Effector memory CD4-positive, alpha-beta T cell (primary cell): Measurements from ENCODE around the gene HBE1.

Experiments used
- DNase-seq, 3 donors: peaks; one replicate each; pipeline ENCODE4 v3.0.0-alpha.2; 2020
- H3K27ac ChIP-seq: 2 replicates; pipeline ENCODE4 v1.7.0; 2013; ENCODE audit warnings: mild to moderate bottlenecking, low read length, moderate library complexity; ENCODE audit not compliant: insufficient read depth, poor library complexity, severe bottlenecking
- H3K27me3 ChIP-seq: replicated peaks from 2 replicates; pipeline ENCODE4 v1.7.0; 2013; ENCODE audit warnings: mild to moderate bottlenecking, low read length; ENCODE audit not compliant: insufficient read depth, control insufficient read depth, poor library complexity, severe bottlenecking
- H3K36me3 ChIP-seq: 2 replicates; pipeline ENCODE4 v1.7.0; 2013; ENCODE audit warnings: mild to moderate bottlenecking, low read length, moderate library complexity; ENCODE audit not compliant: control insufficient read depth, insufficient read depth
- H3K4me1 ChIP-seq: 2 replicates; pipeline ENCODE4 v1.7.0; 2013; ENCODE audit warnings: low read length, mild to moderate bottlenecking; ENCODE audit not compliant: control insufficient read depth, insufficient read depth, poor library complexity, severe bottlenecking
- H3K4me3 ChIP-seq: 2 replicates; pipeline ENCODE4 v1.7.0; 2013; ENCODE audit warnings: low read length, low read depth, mild to moderate bottlenecking; ENCODE audit not compliant: insufficient read depth, poor library complexity, severe bottlenecking
- H3K9me3 ChIP-seq: 2 replicates; pipeline ENCODE4 v1.7.0; 2013; ENCODE audit warnings: mild to moderate bottlenecking, low read length, moderate library complexity; ENCODE audit not compliant: control insufficient read depth

The HBE1 gene

DNA sequence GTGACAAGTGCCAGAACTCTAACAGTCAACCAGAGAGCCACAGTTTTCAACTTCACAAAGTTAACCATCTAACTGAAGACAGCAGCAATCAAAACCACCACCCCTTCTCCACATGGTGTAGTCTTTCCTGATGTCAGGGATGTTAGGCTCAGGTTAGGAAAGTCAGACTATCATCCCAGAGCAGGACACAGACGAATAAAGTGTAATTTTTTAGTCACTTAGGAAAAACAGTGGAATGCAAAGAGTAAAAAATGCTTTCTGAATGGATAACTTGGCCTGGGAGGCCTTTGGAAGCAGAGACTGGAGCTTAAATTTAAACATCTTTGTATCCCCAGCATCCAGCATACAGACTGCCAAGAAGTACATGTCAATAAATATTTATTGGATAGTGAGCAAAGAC lies 16.6 kb upstream of the HBE1 start:
- Histone ChIP-seq H3K36me3 (no peaks in the 10 kb centered on the region), H3K4me1 (no peaks in the 10 kb centered on the region), H3K4me3 (no peak overlapping the region), H3K27ac (no peak overlapping the region), H3K27me3 (no peaks in the 10 kb centered on the region), H3K9me3 (no peaks in the 10 kb centered on the region)
- DNase-seq: no peak

DNA sequence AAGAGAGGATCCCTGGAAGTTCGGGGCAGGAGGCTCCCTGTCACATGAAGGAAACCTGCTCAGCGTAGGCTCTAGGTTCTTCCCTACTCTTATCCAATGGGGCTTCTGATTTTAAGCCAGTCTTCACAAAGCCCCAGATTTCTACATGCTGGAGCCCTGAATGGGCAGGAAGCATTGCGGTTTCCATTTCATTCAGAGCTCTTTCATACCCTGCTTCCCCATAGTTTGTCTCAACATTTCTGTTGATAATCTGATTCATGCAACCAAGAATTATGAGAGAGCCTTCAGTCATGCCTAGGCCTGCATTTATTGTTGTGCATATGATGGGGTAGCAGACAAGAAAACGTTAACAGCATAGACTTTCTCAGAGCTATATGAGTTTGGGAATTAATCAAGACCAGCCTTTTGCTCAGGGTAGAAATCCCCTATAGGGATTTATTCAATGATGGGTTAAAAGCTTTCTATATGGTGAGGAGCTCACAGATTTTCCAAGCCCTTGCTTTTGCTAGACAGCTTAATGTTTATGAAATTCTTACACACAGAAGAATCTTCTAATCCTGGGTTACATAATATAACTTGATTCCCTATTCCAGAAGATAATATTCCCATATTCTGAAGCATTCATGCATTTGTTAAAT lies 16.1 kb upstream of the HBE1 start:
- H3K4me1 ChIP-seq: no peaks in the 10 kb centered on the region
- no peaks in the 10 kb centered on the region for H3K36me3 ChIP-seq
- no peaks in the 10 kb centered on the region for H3K9me3 ChIP-seq
- no peak overlapping the region for H3K27ac ChIP-seq
- H3K27me3 ChIP-seq: no peaks in the 10 kb centered on the region
- H3K4me3 ChIP-seq: no peak overlapping the region
- no peak for DNase-seq

DNA sequence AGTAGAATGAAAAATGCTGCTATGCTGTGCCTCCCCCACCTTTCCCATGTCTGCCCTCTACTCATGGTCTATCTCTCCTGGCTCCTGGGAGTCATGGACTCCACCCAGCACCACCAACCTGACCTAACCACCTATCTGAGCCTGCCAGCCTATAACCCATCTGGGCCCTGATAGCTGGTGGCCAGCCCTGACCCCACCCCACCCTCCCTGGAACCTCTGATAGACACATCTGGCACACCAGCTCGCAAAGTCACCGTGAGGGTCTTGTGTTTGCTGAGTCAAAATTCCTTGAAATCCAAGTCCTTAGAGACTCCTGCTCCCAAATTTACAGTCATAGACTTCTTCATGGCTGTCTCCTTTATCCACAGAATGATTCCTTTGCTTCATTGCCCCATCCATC lies 14.9 kb upstream of the HBE1 start:
- Histone ChIP-seq H3K4me3 (no peak overlapping the region), H3K9me3 (no peaks in the 10 kb centered on the region), H3K27me3 (no peaks in the 10 kb centered on the region), H3K4me1 (no peaks in the 10 kb centered on the region), H3K36me3 (no peaks in the 10 kb centered on the region), H3K27ac (no peak overlapping the region)
- DNase-seq: no peak

DNA sequence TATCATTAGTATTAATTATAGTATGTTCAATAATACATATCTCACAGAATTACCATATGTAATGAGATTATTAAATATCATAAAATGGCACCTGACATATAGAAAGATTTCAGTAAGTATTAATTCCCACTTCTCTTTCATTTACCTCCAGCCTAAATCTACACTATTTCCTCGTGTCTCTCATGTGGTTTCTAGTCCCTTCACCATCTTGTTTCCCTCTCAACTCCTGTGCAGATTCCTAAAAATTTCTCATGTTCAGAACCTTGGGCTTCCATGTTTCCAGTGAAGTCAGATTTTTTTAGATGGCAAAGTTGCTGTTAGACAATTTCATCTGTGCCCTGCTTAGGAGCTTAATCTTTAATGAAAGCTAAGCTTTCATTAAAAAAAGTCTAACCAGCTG lies 14.1 kb upstream of the HBE1 start:
- H3K27ac ChIP-seq: no peak overlapping the region
- no peaks in the 10 kb centered on the region for H3K9me3 ChIP-seq
- DNase-seq: no peak
- no peaks in the 10 kb centered on the region for H3K36me3 ChIP-seq
- no peaks in the 10 kb centered on the region for H3K4me1 ChIP-seq
- H3K4me3 ChIP-seq: no peak overlapping the region
- H3K27me3 ChIP-seq: no peaks in the 10 kb centered on the region

DNA sequence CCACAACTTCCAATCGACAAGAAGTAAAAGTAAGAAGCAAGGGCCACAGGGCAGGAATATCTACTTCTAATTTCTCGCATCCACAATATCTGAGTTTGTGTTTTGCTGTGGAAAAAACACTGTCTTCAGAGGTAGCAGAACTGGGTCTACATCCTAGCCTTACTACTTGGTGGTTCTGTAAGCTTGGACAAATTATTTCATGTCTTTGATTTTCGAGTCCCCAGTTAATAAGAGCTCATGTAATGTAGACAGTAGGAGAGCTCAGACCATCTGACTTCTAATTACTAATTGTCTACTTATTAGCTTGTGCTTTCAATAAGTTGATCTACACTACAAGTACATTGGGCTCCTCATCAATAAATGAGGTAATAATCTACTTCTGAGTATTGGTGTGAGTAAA lies 13.3 kb upstream of the HBE1 start:
- H3K4me1 ChIP-seq: no peaks in the 10 kb centered on the region
- H3K27me3 ChIP-seq: no peaks in the 10 kb centered on the region
- H3K9me3 ChIP-seq: no peaks in the 10 kb centered on the region
- H3K36me3 ChIP-seq: no peaks in the 10 kb centered on the region
- no peak for DNase-seq
- no peak overlapping the region for H3K4me3 ChIP-seq
- H3K27ac ChIP-seq: no peak overlapping the region

DNA sequence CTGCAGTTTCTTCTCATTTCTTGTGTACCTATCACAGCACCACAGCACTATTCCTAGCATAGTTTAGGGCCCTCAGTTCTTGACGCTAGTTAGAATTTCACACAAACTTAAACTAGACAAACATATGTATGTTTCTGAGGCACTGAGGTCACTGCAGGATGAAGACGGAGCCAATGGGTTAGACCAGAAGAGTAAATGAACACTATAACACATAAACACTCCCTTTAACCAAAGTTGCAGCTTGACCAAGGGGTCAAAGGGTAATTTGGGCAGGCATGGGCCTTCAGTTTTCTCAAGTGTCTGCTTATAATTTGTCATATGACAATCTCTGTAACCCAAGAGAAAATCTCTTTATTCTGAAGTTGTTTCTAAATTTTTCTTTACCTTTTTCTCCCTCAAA lies 12.9 kb upstream of the HBE1 start:
- H3K9me3 ChIP-seq: no peaks in the 10 kb centered on the region
- no peaks in the 10 kb centered on the region for H3K36me3 ChIP-seq
- no peaks in the 10 kb centered on the region for H3K4me1 ChIP-seq
- no peak overlapping the region for H3K4me3 ChIP-seq
- H3K27ac ChIP-seq: no peak overlapping the region
- DNase-seq: no peak
- no peaks in the 10 kb centered on the region for H3K27me3 ChIP-seq

DNA sequence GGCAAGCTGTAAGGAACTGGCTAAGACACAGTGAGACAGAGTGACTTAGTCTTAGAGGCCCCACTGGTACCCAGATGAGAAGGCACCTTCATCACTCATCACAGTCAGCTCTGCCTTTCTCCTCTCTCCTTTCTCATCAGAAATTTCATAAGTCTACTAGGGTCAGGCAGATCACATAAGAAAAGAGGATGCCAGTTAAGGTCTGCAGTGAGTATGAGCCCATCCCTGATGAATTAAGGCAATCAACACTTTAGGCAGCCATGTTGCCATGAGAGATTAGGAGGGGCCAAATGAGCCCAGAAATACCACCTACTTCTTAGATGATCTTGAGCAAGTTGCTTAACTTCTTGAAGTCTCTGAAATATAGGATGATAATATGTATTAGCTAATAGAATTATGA lies 11.9 kb upstream of the HBE1 start:
- H3K4me3 ChIP-seq: no peak overlapping the region
- no peaks in the 10 kb centered on the region for H3K36me3 ChIP-seq
- no peaks in the 10 kb centered on the region for H3K9me3 ChIP-seq
- no peaks in the 10 kb centered on the region for H3K4me1 ChIP-seq
- no peaks in the 10 kb centered on the region for H3K27me3 ChIP-seq
- no peak for DNase-seq
- no peak overlapping the region for H3K27ac ChIP-seq

DNA sequence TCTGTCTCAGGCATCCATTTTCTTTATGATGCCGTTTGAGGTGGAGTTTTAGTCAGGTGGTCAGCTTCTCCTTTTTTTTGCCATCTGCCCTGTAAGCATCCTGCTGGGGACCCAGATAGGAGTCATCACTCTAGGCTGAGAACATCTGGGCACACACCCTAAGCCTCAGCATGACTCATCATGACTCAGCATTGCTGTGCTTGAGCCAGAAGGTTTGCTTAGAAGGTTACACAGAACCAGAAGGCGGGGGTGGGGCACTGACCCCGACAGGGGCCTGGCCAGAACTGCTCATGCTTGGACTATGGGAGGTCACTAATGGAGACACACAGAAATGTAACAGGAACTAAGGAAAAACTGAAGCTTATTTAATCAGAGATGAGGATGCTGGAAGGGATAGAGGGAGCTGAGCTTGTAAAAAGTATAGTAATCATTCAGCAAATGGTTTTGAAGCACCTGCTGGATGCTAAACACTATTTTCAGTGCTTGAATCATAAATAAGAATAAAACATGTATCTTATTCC lies 10.9 kb upstream of the HBE1 start:
- no peaks in the 10 kb centered on the region for H3K4me1 ChIP-seq
- H3K36me3 ChIP-seq: no peaks in the 10 kb centered on the region
- H3K27ac ChIP-seq: no peak overlapping the region
- no peak overlapping the region for H3K4me3 ChIP-seq
- no peaks in the 10 kb centered on the region for H3K9me3 ChIP-seq
- DNase-seq: no peak
- no peaks in the 10 kb centered on the region for H3K27me3 ChIP-seq

DNA sequence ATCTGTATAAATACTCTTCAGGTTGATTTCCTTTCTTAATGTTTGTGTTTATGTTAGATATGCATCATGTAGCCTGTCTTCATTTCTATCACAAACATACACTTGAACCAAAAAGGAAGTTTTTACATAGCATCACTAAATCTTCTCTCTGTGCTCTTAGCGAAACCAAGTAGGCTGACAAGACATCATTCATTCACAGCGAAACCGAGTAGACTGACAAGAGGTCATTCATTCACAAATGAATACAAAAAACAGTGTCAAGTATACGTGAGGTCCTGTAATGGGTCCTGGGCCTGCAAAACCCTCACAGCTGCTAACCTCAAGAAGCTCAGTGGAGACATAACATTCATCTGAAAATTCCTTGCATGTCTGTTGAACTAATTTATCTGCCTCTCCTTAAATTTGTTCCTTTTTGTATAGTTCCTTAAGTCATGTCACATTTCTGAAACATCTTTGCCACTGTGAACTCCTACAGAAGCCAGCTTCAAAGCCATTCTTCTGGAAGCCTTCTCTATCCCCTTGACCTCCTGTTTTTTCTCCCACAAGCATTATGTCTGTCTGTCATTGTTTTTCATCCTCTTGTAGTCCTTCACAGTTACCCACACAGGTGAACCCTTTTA lies 9.8 kb upstream of the HBE1 start:
- H3K36me3 ChIP-seq: no peaks in the 10 kb centered on the region
- no peaks in the 10 kb centered on the region for H3K27me3 ChIP-seq
- H3K27ac ChIP-seq: no peak overlapping the region
- no peak for DNase-seq
- no peak overlapping the region for H3K4me3 ChIP-seq
- no peaks in the 10 kb centered on the region for H3K4me1 ChIP-seq
- H3K9me3 ChIP-seq: no peaks in the 10 kb centered on the region

DNA sequence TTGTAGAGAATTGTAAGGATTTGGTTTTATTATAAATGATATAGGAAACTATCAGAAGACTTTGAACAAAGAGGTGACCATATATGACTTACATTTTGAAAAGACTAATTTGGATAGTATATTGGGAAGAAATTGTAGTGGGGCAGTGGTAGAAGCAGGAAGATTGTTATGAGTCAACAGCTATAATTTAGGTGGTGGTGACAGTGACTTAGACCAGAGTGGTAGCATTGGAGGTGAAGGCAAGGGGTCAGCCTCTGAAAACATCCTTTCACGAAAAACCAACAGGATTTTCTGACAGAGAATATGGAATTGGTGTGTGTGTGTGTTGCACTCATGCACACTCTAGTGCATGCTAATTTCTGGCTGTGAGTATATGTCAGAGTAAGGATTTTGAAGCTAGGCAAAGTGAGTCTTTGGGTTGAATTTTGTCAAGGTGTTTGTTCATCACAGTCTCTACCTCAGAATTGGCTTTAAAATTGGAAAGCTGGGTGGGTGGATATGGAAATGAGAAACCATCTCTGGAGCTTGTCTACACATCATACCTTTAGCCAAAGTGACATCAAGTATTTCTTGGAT lies 8.2 kb upstream of the HBE1 start:
- Histone ChIP-seq H3K27ac (no peak overlapping the region), H3K27me3 (no peaks in the 10 kb centered on the region), H3K9me3 (no peaks in the 10 kb centered on the region), H3K4me1 (no peaks in the 10 kb centered on the region), H3K36me3 (no peaks in the 10 kb centered on the region), H3K4me3 (no peak overlapping the region)
- no peak for DNase-seq
